NCI-H446 (cell line): Measurements from ENCODE around the gene DONSON.
"Not testable (repeated sequence)": the region's sequence is repeated elsewhere in the genome, so short reads cannot be mapped to it uniquely, and the experiment has no call there.

Experiments
- DNase-seq, 2 experiments: peaks; one replicate each; lab custom pipeline; 2025; lab: John Stamatoyannopoulos, UW

Gene DONSON, protein sequence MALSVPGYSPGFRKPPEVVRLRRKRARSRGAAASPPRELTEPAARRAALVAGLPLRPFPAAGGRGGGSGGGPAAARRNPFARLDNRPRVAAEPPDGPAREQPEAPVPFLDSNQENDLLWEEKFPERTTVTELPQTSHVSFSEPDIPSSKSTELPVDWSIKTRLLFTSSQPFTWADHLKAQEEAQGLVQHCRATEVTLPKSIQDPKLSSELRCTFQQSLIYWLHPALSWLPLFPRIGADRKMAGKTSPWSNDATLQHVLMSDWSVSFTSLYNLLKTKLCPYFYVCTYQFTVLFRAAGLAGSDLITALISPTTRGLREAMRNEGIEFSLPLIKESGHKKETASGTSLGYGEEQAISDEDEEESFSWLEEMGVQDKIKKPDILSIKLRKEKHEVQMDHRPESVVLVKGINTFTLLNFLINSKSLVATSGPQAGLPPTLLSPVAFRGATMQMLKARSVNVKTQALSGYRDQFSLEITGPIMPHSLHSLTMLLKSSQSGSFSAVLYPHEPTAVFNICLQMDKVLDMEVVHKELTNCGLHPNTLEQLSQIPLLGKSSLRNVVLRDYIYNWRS

DNA sequence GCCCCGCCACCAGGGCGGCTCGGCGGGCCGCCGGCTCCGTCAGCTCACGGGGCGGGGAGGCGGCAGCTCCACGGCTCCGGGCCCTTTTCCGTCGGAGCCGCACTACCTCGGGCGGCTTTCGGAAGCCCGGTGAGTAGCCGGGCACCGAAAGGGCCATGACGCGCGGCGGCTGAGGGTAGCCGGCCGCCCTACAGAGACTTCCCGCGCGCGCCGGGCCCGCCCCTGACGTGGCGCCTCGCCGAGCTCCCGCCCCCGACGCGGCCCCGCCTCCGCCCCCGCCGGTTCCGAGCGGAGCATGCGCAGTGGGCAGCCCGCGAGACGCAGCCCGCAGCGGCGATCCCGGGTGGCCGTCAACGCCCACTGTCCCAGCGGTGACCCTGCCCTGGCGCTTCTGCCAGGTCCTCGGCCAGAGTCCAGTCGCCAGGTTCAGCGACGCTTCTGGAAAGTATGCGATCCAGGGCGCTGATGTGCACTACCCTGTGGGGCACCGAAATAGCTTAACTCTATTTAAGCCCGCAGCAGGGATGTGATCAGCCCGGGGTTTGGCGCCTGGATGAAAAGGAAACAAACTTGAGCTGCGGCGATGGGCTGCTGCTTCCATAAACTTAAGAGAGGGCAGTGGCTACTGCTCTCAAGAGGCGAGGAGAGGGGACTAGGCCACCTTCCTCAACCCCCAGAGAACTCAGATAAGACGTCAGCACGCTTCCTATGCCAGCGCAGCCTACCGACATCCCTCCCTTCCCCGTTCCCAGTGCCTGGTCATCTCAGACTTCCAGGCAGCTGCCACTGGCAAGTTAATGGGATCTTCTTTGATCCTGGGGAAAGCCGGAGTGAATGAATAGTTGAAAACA lies at the start of gene DONSON:
Gene DONSON, minus strand, starts transcription at position 200 of the 851 bp plus-strand sequence. Its CDS starts 43 bp downstream, at position 157.
- DNase-seq, result peak; percentile 31 to 91

DNA sequence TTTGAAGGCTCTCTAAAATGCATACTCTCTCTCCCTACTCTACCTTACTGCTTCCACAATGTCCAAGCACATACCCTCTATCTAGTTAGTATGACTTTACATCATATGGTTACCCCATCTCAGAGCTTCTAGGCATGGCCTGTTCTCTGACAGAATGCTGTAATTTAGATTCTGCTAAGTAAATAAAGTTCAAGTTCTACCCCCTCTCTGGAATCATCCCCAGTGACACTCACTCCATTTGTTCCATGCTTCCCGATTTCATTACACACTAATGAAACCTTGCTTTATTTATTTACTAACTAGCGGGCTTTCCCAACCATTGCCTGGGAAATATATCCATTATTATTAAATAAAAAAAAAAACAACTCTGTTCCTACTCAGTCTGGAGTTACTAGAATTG lies 45.8 kb upstream of the DONSON start:
- no peak for DNase-seq

DNA sequence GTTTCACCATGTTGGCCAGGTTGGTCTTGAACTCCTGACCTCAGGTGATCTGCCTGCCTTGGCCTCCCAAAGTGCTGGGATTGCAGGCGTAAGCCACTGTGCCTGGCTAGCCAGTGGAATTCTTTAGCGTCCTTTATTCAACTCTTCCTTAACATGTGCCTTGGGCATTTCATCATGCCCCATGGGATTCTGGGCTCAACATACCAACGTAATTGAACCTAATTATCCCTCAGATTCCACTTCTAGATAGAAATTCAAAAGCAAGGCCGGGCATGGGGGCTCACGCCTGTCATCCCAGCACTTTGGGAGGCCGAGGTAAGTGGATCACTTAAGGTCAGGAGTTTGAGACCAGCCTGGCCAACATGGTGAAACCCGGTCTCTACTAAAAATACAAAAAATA lies 37.7 kb upstream of the DONSON start:
- DNase-seq, result not testable (repeated sequence)

DNA sequence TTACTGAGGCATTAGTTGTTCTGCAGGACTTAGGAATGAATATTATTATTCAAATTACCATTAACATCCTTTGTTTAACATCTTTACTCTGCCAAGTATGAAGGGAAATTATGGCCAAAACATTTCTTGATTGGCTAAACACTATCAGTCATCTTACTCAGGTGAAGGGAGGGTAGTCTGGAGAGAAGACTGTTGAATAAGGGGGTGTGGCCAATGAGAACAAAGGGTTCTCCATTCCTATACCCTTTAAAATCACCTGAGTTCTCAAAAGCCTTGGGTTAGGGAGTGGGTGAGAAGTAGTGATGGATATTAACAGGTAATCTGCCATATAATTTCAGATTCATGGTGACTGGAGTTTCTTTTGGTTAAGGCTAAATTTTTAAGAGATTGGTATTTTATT lies 33.8 kb upstream of the DONSON start:
- no peak for DNase-seq

DNA sequence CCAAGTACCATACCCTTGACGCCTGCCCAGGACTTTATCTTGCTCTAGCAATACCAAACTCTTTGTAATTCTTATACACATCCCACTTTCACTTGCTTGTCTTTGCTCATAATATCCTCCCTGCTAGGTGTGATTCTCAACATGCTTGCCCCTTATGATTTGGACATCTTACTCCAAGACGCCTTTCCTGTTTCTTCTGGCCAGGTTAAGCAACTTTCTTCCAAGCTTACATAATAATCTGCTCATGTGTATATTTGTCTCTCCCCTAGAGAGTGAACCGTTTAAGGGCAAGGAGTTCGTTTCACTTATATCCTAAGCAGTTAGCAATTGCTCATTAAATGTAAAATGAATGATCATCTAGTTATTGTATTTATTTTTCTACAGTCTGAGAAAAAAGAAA lies 31.2 kb upstream of the DONSON start:
- no peak for DNase-seq

DNA sequence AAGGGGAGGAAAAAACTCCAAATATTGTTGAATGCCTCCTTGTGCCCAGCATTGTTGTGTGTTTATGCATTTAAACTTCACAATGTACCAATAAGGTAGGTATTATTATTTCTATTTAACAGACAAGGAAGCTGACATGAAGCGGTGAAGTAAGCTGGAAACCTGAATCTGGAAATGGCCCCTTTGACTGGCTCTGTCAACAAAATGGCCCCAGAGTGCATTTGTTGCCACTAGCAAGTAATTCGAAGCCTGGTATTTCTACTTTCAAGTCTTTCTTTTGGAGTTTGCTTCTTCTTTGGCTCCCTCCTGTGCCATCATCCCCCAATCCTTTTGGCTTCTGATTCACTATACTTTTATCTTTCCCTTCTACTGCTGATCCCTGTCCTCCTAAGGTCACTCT lies 29.9 kb upstream of the DONSON start:
- no peak for DNase-seq

DNA sequence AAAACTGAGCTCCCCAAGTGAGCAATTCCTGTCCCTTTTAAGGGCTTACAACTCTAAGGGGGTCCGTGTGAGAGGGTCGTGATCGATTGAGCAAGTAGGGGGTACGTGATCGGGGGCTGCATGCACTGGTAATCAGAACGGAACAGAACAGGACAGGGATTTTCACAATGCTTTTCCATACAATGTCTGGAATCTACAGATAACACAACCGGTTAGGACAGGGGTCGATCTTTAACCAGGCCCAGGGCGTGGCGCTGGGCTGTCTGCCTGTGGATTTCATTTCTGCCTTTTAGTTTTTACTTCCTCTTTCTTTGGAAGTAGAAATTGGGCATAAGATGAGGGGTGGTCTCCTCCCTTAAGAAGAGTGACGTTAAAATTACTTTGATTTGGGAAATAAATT lies 29.1 kb upstream of the DONSON start:
- not testable (repeated sequence) for DNase-seq

DNA sequence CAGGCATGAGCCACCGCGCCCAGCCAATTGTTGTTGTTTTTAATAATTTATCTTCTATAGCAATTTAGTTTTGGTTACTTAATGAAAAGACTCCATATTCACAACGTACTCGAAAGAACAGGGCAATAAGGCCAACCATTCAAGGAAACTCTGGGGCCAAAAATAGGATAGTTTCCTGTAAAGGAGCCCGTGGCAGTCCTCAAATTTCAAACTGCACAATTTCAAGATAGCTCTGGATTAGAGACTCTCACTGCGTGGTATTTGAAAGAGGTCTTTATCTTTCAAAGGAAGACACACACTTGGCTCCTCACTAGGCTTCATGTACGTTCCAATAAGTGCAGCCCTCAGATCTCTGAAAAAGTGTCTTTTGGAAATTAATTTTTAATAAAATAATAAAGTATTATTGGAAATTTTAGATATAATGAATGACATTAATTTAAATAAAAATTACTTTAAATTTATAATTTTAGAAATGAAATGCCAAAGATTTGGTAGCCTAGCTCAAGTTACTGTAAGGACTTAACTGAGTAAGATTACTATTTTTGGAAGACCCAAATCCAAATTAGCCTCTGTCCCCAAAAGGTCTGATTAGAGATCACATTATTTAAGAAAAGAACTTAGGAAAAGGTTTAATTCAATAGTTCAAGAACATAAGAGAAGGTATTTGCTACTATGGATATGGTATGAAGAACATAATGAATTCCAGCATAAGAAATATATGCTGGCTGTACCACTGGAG lies 22.7 kb upstream of the DONSON start:
- no peak for DNase-seq

DNA sequence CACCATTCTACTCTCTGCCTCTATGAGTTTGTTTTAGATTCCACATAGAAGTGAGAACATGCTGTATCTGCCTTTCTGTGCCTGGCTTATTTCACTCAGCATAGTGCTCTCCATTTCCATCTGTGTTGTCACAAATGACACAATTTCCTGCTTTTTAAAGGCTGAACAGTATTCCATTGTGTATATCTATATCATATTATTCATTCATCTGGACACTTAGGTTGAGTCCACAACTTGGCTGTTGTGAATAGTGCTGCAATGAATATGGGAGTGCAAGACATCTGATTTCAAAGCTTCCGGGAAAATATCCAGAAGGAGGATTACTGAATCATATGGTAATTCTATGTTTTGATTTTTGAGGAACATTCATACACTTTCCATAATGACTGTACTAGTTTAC lies 20.1 kb upstream of the DONSON start:
- DNase-seq, result no peak

DNA sequence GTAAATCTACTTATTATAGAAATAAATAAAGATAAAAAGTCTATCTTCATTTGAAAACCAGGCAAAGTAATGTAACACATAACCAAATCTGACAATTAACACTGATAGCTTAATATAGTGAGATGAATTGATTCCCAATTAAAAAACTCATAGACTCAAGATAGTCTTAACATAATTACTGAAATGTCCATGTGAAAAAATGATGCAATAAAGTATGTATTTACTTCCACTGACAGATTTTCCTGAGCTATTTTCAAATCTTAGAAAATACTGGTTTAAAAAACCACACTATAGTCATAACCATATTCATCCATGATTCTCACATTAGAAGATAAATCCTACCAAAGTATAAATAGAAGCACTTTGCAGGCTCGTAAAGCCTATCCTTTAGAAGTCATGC lies 9.6 kb upstream of the DONSON start:
- DNase-seq, result no peak

DNA sequence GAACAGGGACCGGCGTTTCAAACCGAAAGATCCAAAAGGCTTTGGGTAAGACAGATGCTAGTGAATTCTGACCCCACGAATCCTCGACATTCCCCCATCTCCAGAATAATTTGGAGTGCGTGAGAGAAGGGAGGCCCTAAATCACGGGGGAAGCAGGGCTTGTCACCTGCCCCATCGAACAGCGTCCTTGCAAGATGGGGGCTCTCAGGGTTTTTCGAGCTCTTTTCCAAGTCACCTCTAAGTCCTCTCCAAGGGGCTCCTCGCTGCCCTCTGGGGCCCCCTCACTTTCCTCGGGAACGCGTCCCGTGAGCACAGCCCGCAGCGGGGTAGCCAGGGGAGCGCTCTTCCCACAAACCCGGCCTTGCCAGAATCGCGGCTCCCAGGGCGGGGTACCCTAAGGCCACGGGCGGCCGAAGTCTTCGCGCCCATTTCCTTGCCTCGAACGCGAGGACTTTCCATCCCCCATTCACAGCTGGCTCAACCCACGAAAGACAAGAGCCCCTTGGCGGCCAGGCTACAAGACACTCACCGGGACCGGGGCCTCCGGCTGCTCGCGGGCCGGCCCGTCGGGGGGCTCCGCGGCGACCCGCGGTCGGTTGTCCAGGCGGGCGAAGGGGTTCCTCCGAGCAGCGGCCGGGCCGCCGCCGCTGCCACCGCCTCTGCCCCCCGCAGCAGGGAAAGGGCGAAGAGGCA lies 546 bp downstream of the DONSON start:
- DNase-seq, result peak in 1 of 2 experiments; percentile 42

DNA sequence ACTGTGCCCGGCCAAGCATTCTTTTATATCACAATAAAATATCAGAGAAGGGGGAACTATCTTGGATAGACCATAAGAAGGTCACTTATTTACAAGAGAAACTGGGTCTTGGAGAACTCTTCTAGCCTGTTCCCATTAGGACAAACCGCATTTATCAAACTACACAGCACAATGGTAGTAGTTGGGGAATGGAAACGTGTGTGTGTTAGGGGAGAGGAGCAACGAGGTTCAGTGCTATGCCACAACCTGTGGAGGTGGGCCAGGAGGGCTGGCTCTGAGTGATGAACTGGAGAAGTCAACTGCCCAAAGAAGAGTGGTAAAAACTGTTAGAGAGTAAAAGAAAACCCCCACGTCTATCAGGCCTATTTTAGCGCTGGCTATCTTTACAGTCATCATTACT lies 1.6 kb downstream of the DONSON start:
- DNase-seq, result no peak

DNA sequence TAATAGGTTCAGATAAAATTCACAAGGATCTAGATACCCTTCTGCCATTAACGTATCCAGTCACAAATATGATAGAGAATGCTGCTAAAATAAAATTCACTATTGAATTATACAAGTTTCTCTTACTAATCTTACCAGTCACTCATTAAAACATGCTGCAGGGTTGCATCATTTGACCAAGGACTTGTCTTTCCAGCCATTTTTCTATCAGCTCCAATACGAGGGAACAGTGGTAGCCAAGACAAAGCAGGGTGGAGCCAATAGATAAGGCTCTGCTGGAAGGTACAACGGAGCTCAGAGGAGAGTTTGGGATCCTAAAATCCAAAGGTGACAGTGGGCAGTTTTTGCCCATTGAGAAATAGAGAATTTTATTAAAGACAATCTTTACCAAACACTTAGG lies 4.0 kb downstream of the DONSON start:
- DNase-seq, result no peak

DNA sequence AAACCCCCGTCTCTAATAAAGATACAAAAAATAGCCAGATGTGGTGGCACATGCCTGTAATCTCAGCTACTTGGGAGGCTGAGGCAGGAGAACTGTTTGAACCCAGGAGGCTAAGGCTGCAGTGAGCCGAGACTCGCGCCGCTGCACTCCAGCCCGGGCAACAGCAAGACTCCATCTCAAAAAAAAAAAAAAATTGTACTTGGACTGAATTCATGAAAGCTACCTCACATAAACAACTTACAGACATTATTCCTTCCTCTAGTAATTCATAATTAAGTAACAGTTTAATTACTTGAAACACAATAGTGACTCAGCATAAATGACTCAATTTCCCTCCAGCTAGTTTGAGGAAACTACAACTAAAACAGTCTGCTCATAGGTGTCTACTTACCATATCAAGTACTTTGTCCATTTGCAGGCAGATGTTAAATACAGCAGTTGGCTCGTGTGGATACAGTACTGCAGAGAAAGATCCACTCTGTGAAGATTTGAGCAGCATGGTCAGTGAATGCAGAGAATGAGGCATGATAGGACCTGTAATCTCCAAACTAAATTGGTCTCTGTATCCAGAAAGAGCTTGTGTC lies 9.4 kb downstream of the DONSON start:
- no peak for DNase-seq

DNA sequence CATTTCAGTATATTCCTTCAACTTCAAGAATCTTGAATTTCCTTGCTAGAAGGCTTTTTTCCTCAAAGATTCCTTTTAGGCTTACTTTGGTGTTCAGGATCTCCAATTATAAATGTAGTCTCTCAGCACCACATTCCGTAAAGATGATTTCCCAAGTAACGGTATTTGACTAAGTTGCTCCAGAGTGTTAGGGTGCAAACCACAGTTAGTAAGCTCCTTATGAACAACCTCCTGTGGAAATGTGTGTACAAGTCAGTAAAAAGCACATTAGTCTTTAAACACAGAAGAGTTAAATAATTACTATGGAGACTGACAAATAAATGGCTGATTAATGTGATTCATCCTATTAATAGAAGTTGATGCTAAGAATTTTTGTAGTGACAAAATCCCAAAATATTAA lies 10.3 kb downstream of the DONSON start:
- DNase-seq, result no peak

DNA sequence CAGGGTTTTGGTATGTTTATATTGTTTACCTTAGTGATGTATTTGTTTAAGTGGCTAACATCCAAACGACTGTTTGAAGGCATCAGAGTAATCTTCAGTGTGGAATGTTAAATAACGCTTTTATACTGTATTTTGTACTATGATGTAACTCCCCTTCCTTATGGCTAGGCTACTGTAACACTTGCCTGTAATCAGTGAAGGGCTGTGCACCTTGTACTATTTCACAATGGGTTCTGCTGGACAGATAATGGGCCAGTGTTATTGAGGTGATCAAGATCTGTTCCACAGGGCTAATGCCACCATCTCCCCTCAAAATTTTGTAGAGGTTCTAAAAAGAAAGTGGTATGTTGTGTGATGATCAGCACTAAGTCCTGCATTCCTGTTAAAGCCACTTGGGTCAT lies 11.7 kb downstream of the DONSON start:
- DNase-seq, result not testable (repeated sequence)

DNA sequence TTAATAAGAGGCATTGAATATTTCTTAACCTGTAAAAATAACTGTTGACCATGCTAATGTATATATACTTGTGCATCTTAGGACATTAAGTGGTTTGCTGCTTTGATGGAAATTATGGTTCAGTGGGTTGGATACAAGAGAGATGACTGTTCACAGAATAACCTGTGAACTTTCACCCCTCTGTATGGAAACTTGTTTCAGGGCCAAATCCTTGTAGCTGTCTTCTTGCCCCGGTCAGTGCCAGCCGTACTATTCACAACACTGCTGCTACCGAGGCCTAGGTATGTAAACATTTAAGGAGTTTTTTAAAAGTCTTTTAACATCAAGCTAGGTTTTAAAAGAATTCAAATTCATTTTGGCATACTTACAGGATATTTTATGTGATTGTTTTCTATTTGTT lies 16.1 kb downstream of the DONSON start:
- no peak for DNase-seq

DNA sequence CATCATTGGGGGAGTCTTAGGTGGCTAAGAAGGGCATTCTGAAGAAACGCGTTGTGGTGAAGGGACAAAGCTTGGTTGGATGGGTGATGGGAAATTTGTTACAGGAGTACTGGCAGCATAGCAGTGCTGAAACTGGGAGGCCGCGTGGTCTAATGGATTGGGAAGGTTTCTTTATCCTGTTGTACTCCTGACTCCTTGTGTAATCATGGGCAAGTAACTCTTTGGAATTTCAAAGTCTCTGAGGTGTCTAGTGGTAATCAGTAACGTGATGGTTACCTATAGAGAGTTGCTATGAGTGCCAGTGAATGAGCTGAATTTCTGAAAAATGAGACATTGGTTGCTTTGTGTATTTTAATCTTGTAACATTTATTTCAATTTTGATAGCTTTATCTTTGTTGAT lies 18.5 kb downstream of the DONSON start:
- DNase-seq, result no peak

DNA sequence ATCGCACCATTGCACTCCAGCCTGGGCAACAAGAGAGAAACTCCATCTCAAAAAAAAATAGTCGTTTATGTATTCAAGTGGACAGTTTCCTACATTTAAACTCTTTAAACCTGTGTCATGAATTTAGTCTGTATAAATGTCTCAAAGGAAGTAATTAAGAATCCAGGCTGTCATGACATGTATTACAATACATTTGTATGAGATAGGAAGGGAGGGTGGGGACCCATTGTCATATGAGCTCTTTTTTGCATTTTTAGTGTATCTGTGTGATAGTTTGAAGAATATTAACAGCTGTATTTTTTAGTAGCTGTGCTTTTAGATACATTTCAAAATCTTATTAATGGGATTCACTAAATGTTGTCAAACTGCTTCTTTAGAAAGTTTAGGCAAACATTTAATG lies 20.0 kb downstream of the DONSON start:
- no peak for DNase-seq

DNA sequence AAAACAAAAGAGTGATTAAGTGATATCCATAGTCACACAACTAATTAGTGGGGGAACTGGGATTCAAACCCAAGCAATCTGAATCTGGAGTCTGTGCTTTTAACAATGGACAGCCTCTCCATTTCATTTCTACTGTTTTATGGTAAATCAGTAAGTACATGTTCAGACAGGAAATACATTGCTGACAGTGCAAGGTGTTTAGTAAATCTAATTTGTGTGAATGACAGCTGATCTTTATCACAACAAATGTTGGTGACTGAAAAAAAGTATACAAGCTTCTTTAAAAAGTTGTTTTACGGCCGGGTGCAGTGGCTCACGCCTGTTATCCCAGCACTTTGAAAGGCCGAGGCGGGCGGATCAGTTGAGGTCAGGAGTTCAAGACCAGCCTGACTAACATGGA lies 20.6 kb downstream of the DONSON start:
- DNase-seq, result no peak

DNA sequence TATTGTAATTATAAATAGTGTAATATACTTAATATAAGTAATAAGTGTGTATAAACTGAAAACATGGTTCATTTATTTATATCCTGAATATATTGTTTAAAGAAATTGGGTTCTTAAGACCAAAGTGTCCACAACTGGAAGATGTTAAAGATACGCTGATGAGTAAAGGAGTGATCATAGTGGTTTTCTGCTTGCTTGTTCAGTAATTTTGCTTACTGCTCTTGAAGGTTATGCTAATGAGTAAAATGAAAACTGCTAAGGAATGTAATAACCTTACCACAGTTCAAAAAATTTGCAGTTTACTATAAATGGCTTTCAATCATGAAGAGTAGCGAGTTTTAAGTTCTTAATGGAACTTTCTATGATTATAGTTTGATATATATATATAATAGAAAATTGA lies 22.0 kb downstream of the DONSON start:
- DNase-seq, result no peak
